ENCODE results near the gene SLC22A14. TPM values are rescaled to one million over a fixed set of nuclear protein-coding genes. Genes with fewer than 3 reads are reported as not detected.

The SLC22A14 gene
- total RNA-seq, 1 donor from 2014 or later = not detected

DNA sequence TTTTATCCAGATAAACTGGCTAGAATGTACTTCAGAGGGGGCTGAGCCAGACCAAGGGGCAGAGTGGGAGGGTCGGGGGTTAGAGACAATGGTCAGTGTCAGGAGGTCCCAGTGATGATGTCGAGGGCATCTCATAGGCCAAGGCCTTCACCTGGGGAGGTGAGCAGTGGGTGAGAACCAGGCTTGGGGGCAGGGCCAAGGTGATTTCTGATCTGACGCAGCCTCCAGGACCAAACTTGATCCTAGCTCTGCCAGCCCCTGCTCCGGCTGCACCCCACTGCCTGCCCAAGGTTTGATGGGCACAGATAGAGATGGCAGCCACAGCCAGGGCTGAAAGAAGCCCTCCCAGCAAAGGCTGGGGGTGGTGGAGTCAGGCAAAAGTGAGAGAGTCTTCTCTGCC, 79.4 kb downstream of the SLC22A14 start:
- Mint-ChIP-seq H3K27me3 (no peaks in the 10 kb centered on the region), H3K27ac (no peak overlapping the region), H3K36me3 (peaks cover 13% of the 10 kb centered on the region), H3K4me3 (no peak overlapping the region), H3K4me1 (ENCODE audit: unreplicated experiment) (no peaks in the 10 kb centered on the region), H3K9me3 (no peaks in the 10 kb centered on the region)
- no peak for TF ChIP-seq CTCF (conservative IDR thresholded peaks at IDR 0.05)
- DNase-seq (ENCODE audit: extremely low spot score, unreplicated experiment) = no peak

DNA sequence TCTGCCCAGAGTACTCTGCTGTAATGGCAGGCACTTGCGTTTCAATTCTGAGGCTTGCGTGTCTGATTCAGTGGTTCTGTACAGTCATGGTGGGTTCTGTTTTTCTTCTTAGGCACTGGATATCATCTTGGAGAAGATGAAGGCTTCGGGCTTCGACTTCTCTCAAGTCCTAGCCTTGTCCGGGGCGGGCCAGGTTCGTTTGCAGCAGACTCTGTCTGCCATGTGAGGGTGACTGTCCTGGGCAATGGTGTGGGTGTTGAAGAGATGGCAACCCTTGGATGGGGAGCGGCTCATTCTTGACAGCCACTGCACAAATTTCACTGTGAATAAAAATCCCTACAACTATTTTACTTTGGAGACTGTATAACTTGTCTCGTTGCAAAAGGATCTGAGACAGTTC, 80.7 kb downstream of the SLC22A14 start:
- TF ChIP-seq CTCF (conservative IDR thresholded peaks at IDR 0.05) = no peak
- Mint-ChIP-seq H3K9me3 (no peaks in the 10 kb centered on the region), H3K27ac (no peak overlapping the region), H3K4me3 (no peak overlapping the region), H3K27me3 (no peaks in the 10 kb centered on the region), H3K4me1 (ENCODE audit: unreplicated experiment) (no peaks in the 10 kb centered on the region), H3K36me3 (peaks cover 14% of the 10 kb centered on the region)
- DNase-seq (ENCODE audit: extremely low spot score, unreplicated experiment) = no peak

- no peaks in the 10 kb centered on the region for H3K4me1 Mint-ChIP-seq (ENCODE audit: unreplicated experiment)
- H3K36me3 Mint-ChIP-seq = peaks cover 21% of the 10 kb centered on the region
- H3K27ac Mint-ChIP-seq = no peak overlapping the region
- TF ChIP-seq CTCF (conservative IDR thresholded peaks at IDR 0.05) = no peak
- no peak overlapping the region for H3K4me3 Mint-ChIP-seq
- H3K9me3 Mint-ChIP-seq = no peaks in the 10 kb centered on the region
- no peak for DNase-seq (ENCODE audit: extremely low spot score, unreplicated experiment)
- no peaks in the 10 kb centered on the region for H3K27me3 Mint-ChIP-seq
Observed at GRCh38 chr3:38364721-38365400, 82.8 kb downstream of the SLC22A14 start.

DNA sequence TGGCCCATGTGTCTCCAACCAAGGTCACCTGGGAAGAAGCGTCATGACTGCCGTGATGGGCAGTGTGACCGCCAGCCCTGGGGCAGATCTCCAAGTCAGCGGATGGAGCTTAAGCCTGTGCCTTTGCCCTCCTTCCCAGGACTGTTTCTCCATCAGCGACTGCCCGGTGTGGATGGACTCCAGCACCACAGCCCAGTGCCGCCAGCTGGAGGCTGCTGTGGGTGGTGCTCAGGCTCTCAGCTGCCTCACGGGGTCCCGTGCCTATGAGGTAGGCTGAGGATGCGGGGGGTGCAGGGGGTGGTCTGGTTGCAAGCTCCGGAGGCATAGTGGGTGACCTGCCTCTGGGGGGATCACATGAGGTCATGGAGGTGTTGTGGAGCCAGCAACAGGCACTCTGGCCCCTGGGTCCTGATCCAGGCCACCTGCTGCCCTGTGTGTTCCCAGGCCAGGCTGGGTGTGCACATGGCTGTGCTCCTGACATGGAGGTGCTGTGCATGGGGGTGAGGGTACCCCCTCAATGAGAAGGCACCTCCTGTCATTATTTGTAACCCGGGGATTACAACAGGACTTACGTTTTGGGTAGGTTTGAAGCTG, 83.5 kb downstream of the SLC22A14 start:
- Mint-ChIP-seq H3K36me3 (peaks cover 26% of the 10 kb centered on the region), H3K27ac (no peak overlapping the region), H3K4me3 (no peak overlapping the region), H3K4me1 (ENCODE audit: unreplicated experiment) (no peaks in the 10 kb centered on the region), H3K9me3 (no peaks in the 10 kb centered on the region), H3K27me3 (no peaks in the 10 kb centered on the region)
- TF ChIP-seq CTCF (conservative IDR thresholded peaks at IDR 0.05) = no peak
- no peak for DNase-seq (ENCODE audit: extremely low spot score, unreplicated experiment)

DNA sequence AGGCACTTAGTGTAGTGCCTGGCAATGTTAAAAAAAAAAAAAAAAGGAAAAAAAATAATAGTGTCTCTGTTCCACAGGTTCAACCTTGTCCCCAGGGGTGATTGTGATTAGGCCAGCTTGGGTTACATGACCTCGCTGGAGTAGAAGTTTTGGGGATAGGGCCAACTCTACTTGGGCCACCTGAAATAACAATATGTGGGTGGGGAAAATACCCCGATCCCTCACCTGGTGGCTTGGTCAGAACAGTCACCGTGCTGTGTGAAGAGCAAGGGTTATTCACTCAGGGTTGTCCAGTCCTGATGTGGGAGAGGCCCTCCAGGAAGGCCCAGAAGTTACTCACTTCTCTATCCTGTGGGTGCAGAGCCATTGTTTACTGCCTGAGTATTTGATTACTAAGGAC, 84.0 kb downstream of the SLC22A14 start:
- H3K27me3 Mint-ChIP-seq = no peaks in the 10 kb centered on the region
- H3K4me3 Mint-ChIP-seq = no peak overlapping the region
- no peak for DNase-seq (ENCODE audit: extremely low spot score, unreplicated experiment)
- no peaks in the 10 kb centered on the region for H3K4me1 Mint-ChIP-seq (ENCODE audit: unreplicated experiment)
- no peak overlapping the region for H3K27ac Mint-ChIP-seq
- TF ChIP-seq CTCF (conservative IDR thresholded peaks at IDR 0.05) = no peak
- no peaks in the 10 kb centered on the region for H3K9me3 Mint-ChIP-seq
- peaks cover 27% of the 10 kb centered on the region for H3K36me3 Mint-ChIP-seq

All from type B pancreatic cell (in vitro differentiated cells).